ENCODE results near the gene THY1. TPM values are rescaled to one million over a fixed set of nuclear protein-coding genes. Genes with fewer than 3 reads are reported as not detected.
"Not testable (repeated sequence)": the region's sequence is repeated elsewhere in the genome, so short reads cannot be mapped to it uniquely, and the experiment has no call there.

THY1 gene
- total RNA-seq, 1 donor from 2014 or later: 33.4 TPM

GRCh38 chr11:119446434-119446833 is 23.5 kb upstream of the THY1 start:
- DNase-seq (ENCODE audit: low spot score): no peak

DNA sequence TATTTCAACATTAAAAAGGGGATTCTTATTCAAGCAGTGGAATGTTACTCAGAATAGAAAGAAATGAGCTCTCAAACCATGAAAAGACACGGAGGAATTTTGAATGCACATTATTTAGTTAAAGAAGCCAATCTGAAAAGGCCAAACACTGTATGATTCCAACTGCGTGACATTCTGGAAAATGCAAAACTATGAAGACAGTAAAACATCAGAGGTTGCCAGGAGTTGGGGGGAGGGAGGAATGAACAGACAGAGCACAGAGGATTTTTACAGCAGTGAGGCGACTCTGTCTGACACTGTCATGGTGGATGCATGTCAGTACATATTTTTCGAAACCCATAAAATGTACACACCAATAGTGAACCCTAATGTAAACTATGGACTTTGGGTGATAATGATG is 22.9 kb upstream of the THY1 start:
- no peak for DNase-seq (ENCODE audit: low spot score)

- peak; percentile 45 for DNase-seq (ENCODE audit: low spot score)
Measured at GRCh38 chr11:119445379-119445778, 22.4 kb upstream of the THY1 start.

- DNase-seq (ENCODE audit: low spot score): peak; percentile 51
Measured at GRCh38 chr11:119441898-119442243, 18.9 kb upstream of the THY1 start.

DNA sequence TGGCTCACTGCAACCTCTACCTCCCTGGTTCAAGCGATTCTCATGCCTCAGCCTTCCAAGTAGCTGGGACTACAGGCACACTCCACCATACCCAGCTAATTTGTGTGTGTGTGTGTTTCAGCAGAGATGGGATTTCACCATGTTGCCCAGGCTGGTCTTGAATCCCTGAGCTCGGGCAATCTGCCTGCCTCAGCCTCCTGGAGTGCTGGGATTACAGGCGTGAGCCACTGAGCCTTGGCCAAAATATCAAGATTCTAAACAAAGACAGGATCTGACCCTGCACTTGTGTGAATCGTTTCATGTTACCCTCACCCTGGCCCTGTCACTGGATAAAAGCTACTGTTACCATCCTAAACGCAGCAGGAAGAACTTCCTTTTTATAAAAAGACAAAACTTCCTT is 15.6 kb upstream of the THY1 start:
- DNase-seq (ENCODE audit: low spot score): peak; percentile 59

- DNase-seq (ENCODE audit: low spot score): not testable (repeated sequence)
Measured at GRCh38 chr11:119437521-119437920, 14.5 kb upstream of the THY1 start.

DNA sequence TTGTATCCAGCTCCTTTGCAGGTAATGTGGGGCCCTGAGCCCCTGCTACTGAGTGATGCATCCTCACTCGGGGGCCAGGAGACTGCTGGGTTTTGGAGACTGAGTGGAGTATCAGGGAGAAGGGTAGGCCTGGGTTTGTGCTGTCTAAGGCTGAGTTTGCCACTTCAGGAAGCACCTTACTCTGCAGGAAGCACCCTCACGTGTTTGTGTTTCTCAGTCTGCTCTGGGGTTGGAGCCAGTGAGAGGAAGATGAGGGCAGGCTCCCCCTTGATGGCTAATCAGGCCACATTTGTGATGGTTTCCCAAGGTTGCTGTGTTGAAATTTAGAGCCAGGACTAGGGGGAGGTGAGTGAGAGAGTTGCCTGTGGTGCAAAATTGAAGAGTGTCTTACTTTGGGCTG is 13.7 kb upstream of the THY1 start:
- peak; percentile 57 for DNase-seq (ENCODE audit: low spot score)

GRCh38 chr11:119436093-119436492 is 13.1 kb upstream of the THY1 start:
- DNase-seq (ENCODE audit: low spot score): no peak

DNA sequence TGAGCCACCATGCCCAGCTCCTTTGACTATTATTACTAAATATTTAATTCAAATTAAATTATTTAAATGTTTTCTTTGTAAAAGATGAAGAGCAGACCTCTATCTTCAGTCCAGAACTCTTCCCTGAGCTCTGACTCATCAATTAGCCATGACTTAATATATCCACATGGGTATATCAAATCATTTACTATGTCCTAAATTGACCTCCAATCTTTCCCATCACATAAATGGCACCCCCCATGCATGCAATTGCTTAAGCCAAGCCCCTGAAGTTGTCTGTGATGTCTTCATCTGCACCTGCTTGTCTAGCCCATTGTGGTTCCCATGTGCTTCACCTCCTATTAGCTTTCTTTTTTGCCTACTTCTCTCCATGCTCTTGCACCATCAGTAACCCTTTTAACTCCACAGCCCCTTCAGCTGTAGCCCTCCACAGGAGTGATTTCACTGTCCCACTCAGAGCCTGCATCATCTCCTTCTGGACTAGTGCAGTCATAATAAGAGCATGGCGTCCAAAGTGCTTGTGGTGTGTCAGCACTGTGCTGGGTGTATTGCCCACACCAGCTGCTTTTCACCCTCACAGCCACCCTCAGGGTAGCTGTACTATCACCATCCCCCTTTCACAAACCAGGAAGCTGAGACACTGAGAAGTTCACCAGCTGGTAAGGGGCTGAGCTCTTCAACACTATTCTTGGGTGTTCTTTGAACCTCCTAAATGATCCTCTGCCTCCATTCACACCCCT is 11.8 kb upstream of the THY1 start:
- DNase-seq (ENCODE audit: low spot score): no peak

- peak; percentile 49 for DNase-seq (ENCODE audit: low spot score)
Measured at GRCh38 chr11:119433358-119433725, 10.4 kb upstream of the THY1 start.

DNA sequence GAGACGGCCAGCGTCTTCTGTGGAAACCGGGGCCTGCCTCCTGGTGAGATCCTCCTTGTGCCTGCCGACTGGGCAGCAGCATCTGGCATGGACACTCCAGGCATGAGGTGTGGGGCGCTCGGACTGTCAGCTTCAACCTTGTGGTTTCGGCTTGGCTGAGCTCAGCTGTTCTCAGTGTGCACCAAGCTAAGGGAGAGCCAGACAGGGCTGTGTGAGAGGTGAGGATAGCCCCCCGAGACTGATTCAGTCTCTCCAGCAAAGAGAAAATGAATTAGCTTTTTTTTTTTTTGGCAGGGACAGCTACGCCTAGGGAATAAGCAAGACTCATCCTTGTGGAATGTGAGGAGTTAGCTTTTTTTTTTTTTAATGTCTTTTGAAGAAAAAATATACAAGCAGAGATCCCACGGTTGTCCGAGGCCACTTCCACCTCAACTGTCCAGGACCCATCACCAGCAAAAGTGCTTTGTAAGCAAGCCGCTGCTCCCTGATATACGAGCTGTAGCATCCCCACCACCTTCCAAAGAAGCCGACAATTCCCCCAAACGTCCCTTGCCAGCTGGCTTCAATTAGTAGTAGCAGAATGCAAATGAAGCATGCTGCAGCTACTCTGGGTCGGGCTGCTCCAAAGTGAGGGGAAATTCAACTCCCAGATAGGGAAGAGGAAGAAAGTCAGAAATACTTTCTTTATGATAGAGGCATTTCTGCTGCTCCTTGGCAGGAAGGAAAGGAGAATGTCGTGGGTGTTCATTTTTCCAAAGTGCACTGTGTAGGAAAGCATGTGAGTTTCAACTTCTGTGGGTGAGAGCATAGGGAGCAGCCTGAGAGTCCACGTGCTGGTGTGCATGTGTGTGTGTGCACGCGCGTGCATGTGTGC is 9.7 kb upstream of the THY1 start:
- peak; percentile 84 for DNase-seq (ENCODE audit: low spot score)

DNA sequence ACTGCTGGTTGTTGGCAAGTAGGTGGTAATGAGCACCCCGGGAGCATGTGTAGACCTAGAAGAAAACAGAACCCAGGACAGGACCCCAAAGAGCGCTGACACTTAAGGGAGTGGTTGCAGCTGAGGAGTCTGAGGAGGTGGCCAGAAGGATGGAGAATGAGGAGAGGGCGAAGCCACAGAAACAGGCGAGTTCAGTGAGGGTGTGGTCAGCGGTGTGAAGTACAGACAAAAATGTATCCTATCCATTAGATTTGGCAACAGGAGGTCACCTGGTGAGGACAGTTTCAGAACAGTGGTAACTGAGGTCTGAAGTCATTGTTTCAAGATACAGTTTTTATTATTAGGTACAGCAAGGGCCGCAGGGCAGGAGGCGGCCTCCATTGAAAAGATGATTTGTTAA is 8.6 kb upstream of the THY1 start:
- peak; percentile 39 for DNase-seq (ENCODE audit: low spot score)

GRCh38 chr11:119427279-119427678 is 4.3 kb upstream of the THY1 start:
- DNase-seq (ENCODE audit: low spot score): peak; percentile 84

GRCh38 chr11:119426142-119426541 is 3.2 kb upstream of the THY1 start:
- DNase-seq (ENCODE audit: low spot score): no peak

- DNase-seq (ENCODE audit: low spot score): peak; percentile 57
Measured at GRCh38 chr11:119424775-119425174, 1.8 kb upstream of the THY1 start.

DNA sequence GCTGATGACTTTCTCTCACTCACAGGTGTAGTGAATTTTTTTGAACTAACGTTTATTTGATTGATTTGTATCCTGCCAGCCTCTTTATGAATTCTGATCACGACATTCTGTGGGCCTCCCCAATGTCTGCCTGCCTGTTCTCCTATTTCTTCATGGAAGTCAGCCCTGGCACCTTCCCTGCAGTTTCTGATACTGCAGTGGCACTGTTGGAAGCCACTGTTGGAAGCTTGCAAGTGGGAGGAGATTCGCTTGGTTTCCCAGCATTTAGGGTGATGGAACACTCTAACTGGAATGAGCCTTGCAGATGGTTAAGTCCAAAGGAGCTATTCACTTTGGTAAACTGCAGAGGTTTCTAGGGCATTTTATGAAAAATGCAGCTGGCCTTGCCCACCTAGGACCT is 1.3 kb upstream of the THY1 start:
- DNase-seq (ENCODE audit: low spot score): no peak

- DNase-seq (ENCODE audit: low spot score): peak; percentile 76
Measured at GRCh38 chr11:119423509-119424254, 710 bp upstream of the THY1 start.

- peak; percentile 86 for DNase-seq (ENCODE audit: low spot score)
Measured at GRCh38 chr11:119421941-119422808, 797 bp downstream of the THY1 start.

DNA sequence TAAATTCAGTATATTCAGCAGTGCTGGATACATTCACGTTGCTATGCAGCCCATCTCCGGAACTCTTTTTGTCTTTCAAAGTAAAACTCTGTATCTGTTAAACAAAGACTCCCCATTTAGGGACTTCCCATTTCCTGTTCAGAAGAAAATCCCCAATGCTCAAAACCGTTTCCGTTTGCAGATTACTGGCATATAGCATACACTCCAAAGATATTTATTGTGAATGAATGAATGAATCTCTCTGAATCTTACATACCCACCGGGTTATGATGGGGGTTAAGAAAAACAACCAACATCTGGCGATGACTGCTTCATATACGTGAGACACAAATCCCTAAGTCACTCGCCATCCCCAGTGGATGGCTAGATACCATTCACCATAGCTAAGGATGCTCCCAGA is 1.6 kb downstream of the THY1 start:
- DNase-seq (ENCODE audit: low spot score): no peak

GRCh38 chr11:119420631-119421030 is 2.3 kb downstream of the THY1 start:
- no peak for DNase-seq (ENCODE audit: low spot score)

All from mesenteric fat pad (tissue), 1 donor.